K562 (cell line): ENCODE results near the gene MTREX. TPM values are rescaled to one million over a fixed set of nuclear protein-coding genes. Genes with fewer than 3 reads are reported as not detected.

Source experiments
- ATAC-seq: fragments of 200-7000 bp; cut with Tn5 transposase; 3 replicates; pipeline ENCODE4 v1.9.1; 2020; ENCODE audit warnings: moderate library complexity
- BruUV-seq: library from RNA; stranded (reverse); fragments of 400-500 nt; replicated peaks from 2 replicates; lab custom pipeline; 2021; lab: Mats Ljungman, UMichigan
- CTCF ChIA-PET: fragments of 300-600 bp; formaldehyde crosslinking; extraction: SDS; loops from one replicate; lab custom pipeline; 2021; ENCODE audit warnings: low intra/inter-chr PET ratio; lab: Yijun Ruan, JAX
- POLR2A ChIA-PET: fragments of 300-600, 350-650 bp; sonication (Branson Sonifier 250); formaldehyde crosslinking; extraction: SDS; loops from one replicate; lab custom pipeline; 2021; ENCODE audit warnings: antibody characterized with exemption, inconsistent platforms; lab: Yijun Ruan, JAX
- DNase-seq, 4 experiments: peaks; one replicate each; pipeline versions ENCODE4 v3.0.0 to v3.0.0-alpha.2; 2011 to 2018; ENCODE audit warnings: low spot score in 3 of 4, mixed read lengths in 3 of 4; ENCODE audit errors: extremely low read depth in 1 of 4
- FAIRE-seq: peaks from 2 replicates; lab custom pipeline; 2011; peaks lifted over from hg19 to GRCh38; lab: Jason Lieb, UNC
- H2AFZ ChIP-seq: 2 replicates; pipeline ENCODE4 v1.6.0; 2011; ENCODE audit warnings: low read depth, low read length, control low read depth, inconsistent platforms
- H3K27ac ChIP-seq: fragments of 200-600 bp; 3 replicates; pipeline ENCODE4 v1.8.0; 2011; ENCODE audit warnings: low read depth, mild to moderate bottlenecking, control low read depth, inconsistent platforms, low read length, moderate library complexity, mixed read lengths; ENCODE audit errors: extremely low read depth
- H3K27me3 ChIP-seq, 2 experiments: fragments of 300-600 bp in 1 of 2; 2 replicates in 1 of 2; 3 replicates in 1 of 2; pipeline versions ENCODE4 v1.6.0 to v1.8.0; 2011; ENCODE audit warnings: inconsistent platforms in 2 of 2, low read length in 2 of 2, mild to moderate bottlenecking in 1 of 2, mixed read lengths in 1 of 2, moderate library complexity in 1 of 2; ENCODE audit not compliant: control insufficient read depth in 2 of 2, insufficient read depth in 2 of 2
- H3K36me3 ChIP-seq: fragments of 300-600 bp; 3 replicates; pipeline ENCODE4 v1.8.0; 2011; ENCODE audit warnings: mild to moderate bottlenecking, low read length, inconsistent platforms; ENCODE audit not compliant: control insufficient read depth, insufficient read depth
- H3K4me1 ChIP-seq, 2 experiments: fragments of 200-600 bp in 1 of 2; replicated peaks in 1 of 2; 2 replicates in 1 of 2; 3 replicates in 1 of 2; pipeline versions ENCODE4 v1.5.1 to v1.8.0; 2011; ENCODE audit warnings: inconsistent platforms in 2 of 2, low read length in 2 of 2, mild to moderate bottlenecking in 1 of 2, mixed read lengths in 1 of 2, moderate library complexity in 1 of 2; ENCODE audit not compliant: control insufficient read depth in 2 of 2, insufficient read depth in 2 of 2
- H3K4me2 ChIP-seq: 2 replicates; pipeline ENCODE4 v1.6.1; 2011; ENCODE audit warnings: low read length, control low read depth, inconsistent platforms, mixed read lengths; ENCODE audit not compliant: insufficient read depth
- H3K4me3 ChIP-seq: fragments of 200-600 bp; sonication (generic), shearing (Covaris generic); 2 replicates; pipeline ENCODE4 v1.5.1; 2016; ENCODE audit warnings: control low read depth, inconsistent platforms
- H3K79me2 ChIP-seq: fragments of 200-600 bp; 3 replicates; pipeline ENCODE4 v1.8.0; 2011; ENCODE audit warnings: low read length, inconsistent platforms; ENCODE audit not compliant: control insufficient read depth, insufficient read depth
- H3K9ac ChIP-seq, 2 experiments: 2 replicates each; pipeline versions ENCODE4 v1.6.0 to v1.6.1; 2011; ENCODE audit warnings: low read depth in 2 of 2, low read length in 2 of 2, control low read depth in 1 of 2, inconsistent platforms in 1 of 2, mild to moderate bottlenecking in 1 of 2, mixed read lengths in 1 of 2; ENCODE audit not compliant: insufficient read depth in 1 of 2
- H3K9me1 ChIP-seq: one replicate; pipeline ENCODE4 v1.6.0; 2011; ENCODE audit warnings: inconsistent platforms, mild to moderate bottlenecking, low read length, moderate library complexity; ENCODE audit not compliant: control insufficient read depth, insufficient read depth
- H3K9me3 ChIP-seq: replicated peaks from 2 replicates; pipeline ENCODE4 v1.5.1; 2011; ENCODE audit warnings: low read depth, low read length, inconsistent platforms; ENCODE audit not compliant: control insufficient read depth, insufficient read depth
- H4K20me1 ChIP-seq: replicated peaks from 2 replicates; pipeline ENCODE4 v1.6.1; 2011; ENCODE audit warnings: low read length, inconsistent platforms, mixed read lengths; ENCODE audit not compliant: control insufficient read depth, insufficient read depth
- AFF1 ChIP-seq, 2 experiments: fragments of 450-650 bp; IDR thresholded peaks; 2 replicates each; pipeline ENCODE4 v1.6.1; 2018; ENCODE audit warnings: mild to moderate bottlenecking in 2 of 2, low read depth in 1 of 2; ENCODE audit not compliant: partially characterized antibody in 2 of 2
- ATF1 ChIP-seq, 2 experiments: fragments of 450-650 bp in 1 of 2; IDR thresholded peaks; 2 replicates each; pipeline ENCODE4 v1.6.1; 2016; ENCODE audit warnings: missing compliant biosample characterization in 1 of 2, missing genetic modification characterization in 1 of 2
- HDAC3 ChIP-seq: fragments of 450-650 bp; IDR thresholded peaks from 2 replicates; pipeline ENCODE4 v1.6.1; 2018; ENCODE audit warnings: borderline replicate concordance, mild to moderate bottlenecking, moderate library complexity; ENCODE audit not compliant: partially characterized antibody
- MXI1 ChIP-seq: IDR thresholded peaks from 2 replicates; pipeline ENCODE4 v1.6.1; 2011; ENCODE audit warnings: low read depth, mild to moderate bottlenecking, improper control_type of control experiment, low read length
- NCOA2 ChIP-seq, 2 experiments: fragments of 450-650 bp; IDR thresholded peaks; 2 replicates each; pipeline ENCODE4 v1.6.1; 2018; ENCODE audit warnings: mild to moderate bottlenecking in 2 of 2, moderate library complexity in 1 of 2; ENCODE audit not compliant: partially characterized antibody in 2 of 2
- TAF9B ChIP-seq: fragments of 450-650 bp; IDR thresholded peaks from 2 replicates; pipeline ENCODE4 v1.6.1; 2018; ENCODE audit warnings: mild to moderate bottlenecking; ENCODE audit not compliant: partially characterized antibody
- THRB ChIP-seq: fragments of 450-650 bp; formaldehyde crosslinking; conservative IDR thresholded peaks from 2 replicates; pipeline ENCODE4 v1.4.0; 2022; ENCODE audit warnings: mild to moderate bottlenecking, missing genetic modification characterization
- TRIM28 ChIP-seq: fragments of 450-650 bp; IDR thresholded peaks from 2 replicates; pipeline ENCODE4 v1.6.1; 2017
- XRCC4 ChIP-seq: IDR thresholded peaks from one replicate; pipeline ENCODE4 v1.6.1; 2011; ENCODE audit not compliant: insufficient read depth, insufficient read length; ENCODE audit errors: extremely low read depth
- YBX1 ChIP-seq: fragments of 450-650 bp; IDR thresholded peaks from 2 replicates; pipeline ENCODE4 v1.7.1; 2016; ENCODE audit warnings: mild to moderate bottlenecking
- ZNF354B ChIP-seq: fragments of 250-450 bp; sonication (Bioruptor Pico); IDR thresholded peaks from 2 replicates; pipeline ENCODE4 v1.4.0; 2020
- WGBS: fragments of 100-300 bp; shearing (Covaris generic); methylation state at CpG from one replicate; pipeline ENCODE4 v1.1.6; 2016; ENCODE audit warnings: low coverage, mixed read lengths; ENCODE audit not compliant: insufficient coverage; ENCODE audit errors: missing lambda C conversion rate; 5-methylcytosine and 5-hydroxymethylcytosine counted together
- in situ Hi-C: fragments of 300-500 bp; cut with MboI; formaldehyde crosslinking; loops from 4 replicates; pipeline ENCODE4 v1.15.0; 2018; ENCODE audit warnings: inconsistent platforms, mixed read lengths
- intact Hi-C: fragments of 100-400 bp; cut with micrococcal nuclease; formaldehyde crosslinking; loops from 2 replicates; pipeline ENCODE4 v1.14.2; 2022
- polyA plus RNA-seq, 8 experiments: library from polyadenylated mRNA; depleted of rRNA in 4 of 8; stranded (reverse) in 5 of 8; unstranded in 3 of 8; fragments of >200 nt; fragmentation: Nextera tagmentation in 2 of 8; fragmentation: Illumina TruSeq in 1 of 8; extraction: Ambion mirVana in 2 of 8; extraction: Trizol in 1 of 8; gene quantifications; 2 replicates each; pipeline versions ENCODE4 v1.2.1 to v1.2.3, GENCODE V29; 2011 to 2014; ENCODE audit warnings: inconsistent platforms in 1 of 8, missing spikeins in 1 of 8
- total RNA-seq, 7 experiments: library from RNA; depleted of rRNA in 6 of 7; stranded (reverse); fragments of >200 nt in 6 of 7; fragmentation: Illumina TruSeq in 2 of 7; extraction: Trizol in 2 of 7; gene quantifications; 2 replicates each; pipeline versions ENCODE4 v1.2.1 to v1.2.3, GENCODE V29; 2011 to 2021; ENCODE audit warnings: low replicate concordance in 1 of 7

MTREX gene
- total and polyA plus RNA-seq, 9 of the 15 experiments (the other 6 are each of a cell fraction or from before 2014, with no cell fraction given): 52.9 to 193 (median 150) TPM

- H3K4me2 ChIP-seq: no peak overlapping the region
- no peaks in the 10 kb centered on the region for H3K79me2 ChIP-seq
- ChIA-PET POLR2A (no interaction called here), CTCF (no interaction called here)
- intact Hi-C loops (no loop called here), in situ Hi-C loops (no loop called here)
- FAIRE-seq (no peak), DNase-seq (no peak), ATAC-seq (no peak)
- no peaks in the 10 kb centered on the region for H3K36me3 ChIP-seq
- no peak overlapping the region for H3K27ac ChIP-seq
- H3K9me3 ChIP-seq: no peaks in the 10 kb centered on the region
- H3K9ac ChIP-seq: no peak overlapping the region
- 1% methylated on average over 5 of the region's 5 CpGs for WGBS
- H3K4me1 ChIP-seq: no peaks in the 10 kb centered on the region
- H3K9me1 ChIP-seq: no peaks in the 10 kb centered on the region
- peaks cover 6 to 8% of the 10 kb centered on the region in 2 experiments; a peak in 3 of 5 replicates for H3K27me3 ChIP-seq
- H2AFZ ChIP-seq: no peak overlapping the region
- no peak overlapping the region for H3K4me3 ChIP-seq
- TF ChIP-seq TAF9B: no peak
- TF ChIP-seq ATF1 (CRISPR knock-in tag; IDR thresholded peaks at IDR 0.05): no peak
- no peak for TF ChIP-seq ATF1 (tag; IDR thresholded peaks at IDR 0.05)
- TF ChIP-seq TRIM28: no peak
- no peak for TF ChIP-seq NCOA2 (IDR thresholded peaks at IDR 0.05; ENCODE audit: partially characterized antibody in 2 of 2)
- no peak for TF ChIP-seq XRCC4
- no peak for TF ChIP-seq ZNF354B (CRISPR knock-in tag)
- TF ChIP-seq THRB (CRISPR knock-in tag): no peak
- TF ChIP-seq AFF1 (IDR thresholded peaks at IDR 0.05; ENCODE audit: low read depth in 1 of 2, partially characterized antibody in 2 of 2): no peak
- TF ChIP-seq HDAC3: no peak
- no peak for TF ChIP-seq YBX1
- no peak for TF ChIP-seq MXI1
- TF ChIP-seq, all 486 proteins: peak for 0
- no TSS peak for BruUV-seq
- no peaks in the 10 kb centered on the region for H4K20me1 ChIP-seq
Observed at GRCh38 chr5:55467862-55468551, 160.2 kb downstream of the MTREX start.
